ENCODE measurements around the gene IDI1.
"Not testable (repeated sequence)": the region's sequence is repeated elsewhere in the genome, so short reads cannot be mapped to it uniquely, and the experiment has no call there.

The IDI1 gene

GRCh38 chr10:1033601-1034000 lies 15.3 kb downstream of the IDI1 start:
- DNase-seq, result no peak

- no peak for DNase-seq
Observed at GRCh38 chr10:1029838-1030237, 19.1 kb downstream of the IDI1 start.

- DNase-seq, result no peak
Observed at GRCh38 chr10:1026578-1026977, 22.3 kb downstream of the IDI1 start.

- DNase-seq, result no peak
Observed at GRCh38 chr10:1025683-1026082, 23.2 kb downstream of the IDI1 start, which contains the start of gene IDI2. Gene IDI2, minus strand, starts transcription at chr10:1025859. Its CDS starts 1,136 bp downstream, at chr10:1024723.

- no peak for DNase-seq
Observed at GRCh38 chr10:1024103-1024502, 24.8 kb downstream of the IDI1 start.

- no peak for DNase-seq
Observed at GRCh38 chr10:1022413-1022812, 26.5 kb downstream of the IDI1 start.

- DNase-seq, result no peak
Observed at GRCh38 chr10:1020958-1021357, 28.0 kb downstream of the IDI1 start.

GRCh38 chr10:1020460-1020859 lies 28.5 kb downstream of the IDI1 start:
- DNase-seq, result no peak

GRCh38 chr10:1019362-1019761 lies 29.6 kb downstream of the IDI1 start:
- no peak for DNase-seq

GRCh38 chr10:1015688-1016087 lies 33.2 kb downstream of the IDI1 start:
- DNase-seq, result no peak

GRCh38 chr10:1011696-1012095 lies 37.2 kb downstream of the IDI1 start:
- no peak for DNase-seq

- no peak for DNase-seq
Observed at GRCh38 chr10:1010703-1011102, 38.2 kb downstream of the IDI1 start.

- not testable (repeated sequence) for DNase-seq
Observed at GRCh38 chr10:1009947-1010346, 39.0 kb downstream of the IDI1 start.

- no peak for DNase-seq
Observed at GRCh38 chr10:1009071-1009494, 39.8 kb downstream of the IDI1 start.

GRCh38 chr10:1007583-1007982 lies 41.3 kb downstream of the IDI1 start:
- DNase-seq, result no peak

- no peak for DNase-seq
Observed at GRCh38 chr10:1006573-1006972, 42.3 kb downstream of the IDI1 start.

GRCh38 chr10:1003884-1004670 lies 44.8 kb downstream of the IDI1 start:
- DNase-seq, result no peak

- no peak for DNase-seq
Observed at GRCh38 chr10:1002425-1003006, 46.4 kb downstream of the IDI1 start.

- no peak for DNase-seq
Observed at GRCh38 chr10:997266-998022, 51.5 kb downstream of the IDI1 start.

- no peak for DNase-seq
Observed at GRCh38 chr10:996031-996430, 52.9 kb downstream of the IDI1 start.

GRCh38 chr10:995559-995926 lies 53.4 kb downstream of the IDI1 start:
- DNase-seq, result no peak

- no peak for DNase-seq
Observed at GRCh38 chr10:994836-995558, 53.9 kb downstream of the IDI1 start.

- DNase-seq, result no peak
Observed at GRCh38 chr10:992871-993270, 56.0 kb downstream of the IDI1 start.

Data from activated CD4-positive, alpha-beta T cell treated with anti-CD3 and anti-CD28 coated beads for 1 hour (primary cell).